ENCODE results near the gene PLXNA2.

PLXNA2 gene

DNA sequence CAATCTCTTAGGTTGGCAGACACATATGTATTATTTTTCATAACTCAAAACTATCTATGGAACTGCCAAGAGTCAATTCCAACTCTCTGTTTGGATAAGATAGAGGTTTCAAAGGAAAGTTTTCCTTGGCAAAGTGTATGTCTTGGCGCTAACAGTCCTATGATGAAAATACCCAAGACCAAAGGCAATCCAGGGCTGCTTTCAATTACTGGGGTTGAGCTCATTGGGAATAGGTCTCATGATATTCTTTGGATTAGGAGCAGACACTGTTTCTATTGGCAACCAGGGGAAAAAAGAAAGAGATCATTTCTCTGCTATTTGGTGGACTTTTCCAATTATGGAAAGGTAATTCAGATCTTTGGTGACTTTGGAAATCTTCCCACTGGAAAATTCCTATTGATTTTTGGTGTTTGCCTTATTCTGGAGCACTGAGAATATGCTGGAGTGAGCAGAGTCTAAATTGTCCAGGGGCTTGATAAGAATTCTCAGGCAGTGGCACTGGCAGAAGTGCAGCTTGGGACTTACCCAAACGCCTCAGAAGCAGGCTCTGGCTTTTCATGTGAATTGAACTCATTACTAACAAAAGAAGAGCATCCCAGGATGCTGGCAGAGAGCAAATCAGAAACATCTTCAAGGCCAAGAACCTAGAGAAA, 20.4 kb upstream of the PLXNA2 start:
- no peak for FAIRE-seq

GRCh38 chr1:208261874-208262273, 17.7 kb upstream of the PLXNA2 start:
- no peak for FAIRE-seq

- FAIRE-seq, result no peak
Observed at GRCh38 chr1:208258277-208258676, 14.1 kb upstream of the PLXNA2 start.

DNA sequence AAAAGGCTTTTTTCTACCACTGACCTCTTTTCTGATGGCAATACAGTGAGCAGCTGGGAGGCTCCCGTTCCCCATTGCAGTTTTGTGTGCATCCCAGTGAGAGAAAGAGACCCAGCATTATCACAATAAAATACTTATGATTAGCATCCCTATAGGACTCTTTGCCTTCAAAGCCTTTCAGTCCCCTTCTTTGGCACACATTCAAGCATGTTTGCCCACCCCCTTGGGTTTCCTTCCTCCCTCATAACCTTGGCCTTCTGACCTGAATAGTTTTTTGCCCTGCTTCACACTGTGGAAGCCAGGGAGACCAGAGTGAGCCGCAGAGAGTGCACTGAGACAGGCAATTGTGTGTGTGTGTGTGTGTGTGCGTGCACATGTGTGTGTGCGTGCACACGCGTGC, 13.2 kb upstream of the PLXNA2 start:
- no peak for FAIRE-seq

- FAIRE-seq, result no peak
Observed at GRCh38 chr1:208256556-208256955, 12.4 kb upstream of the PLXNA2 start.

DNA sequence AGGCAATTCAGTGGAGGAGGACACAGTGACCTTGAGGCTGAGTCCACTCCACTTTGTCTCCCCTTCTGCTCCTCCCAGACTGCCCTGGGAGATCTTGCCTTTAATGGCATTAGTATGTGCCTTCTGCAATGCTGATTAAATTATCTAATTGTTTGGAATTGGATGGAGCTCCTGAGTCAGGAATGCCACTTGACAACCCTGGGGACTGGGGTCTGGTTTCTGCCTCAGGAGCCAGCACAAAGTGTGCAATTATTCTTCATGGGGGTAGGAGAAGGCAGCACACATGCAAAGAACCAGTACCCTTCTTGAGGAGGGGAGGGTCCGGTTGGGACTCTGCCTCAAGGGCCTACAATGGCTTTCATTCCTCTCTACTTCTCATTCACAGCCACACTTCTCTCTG, 11.9 kb upstream of the PLXNA2 start:
- FAIRE-seq, result no peak

- FAIRE-seq, result no peak
Observed at GRCh38 chr1:208254862-208255261, 10.7 kb upstream of the PLXNA2 start.

DNA sequence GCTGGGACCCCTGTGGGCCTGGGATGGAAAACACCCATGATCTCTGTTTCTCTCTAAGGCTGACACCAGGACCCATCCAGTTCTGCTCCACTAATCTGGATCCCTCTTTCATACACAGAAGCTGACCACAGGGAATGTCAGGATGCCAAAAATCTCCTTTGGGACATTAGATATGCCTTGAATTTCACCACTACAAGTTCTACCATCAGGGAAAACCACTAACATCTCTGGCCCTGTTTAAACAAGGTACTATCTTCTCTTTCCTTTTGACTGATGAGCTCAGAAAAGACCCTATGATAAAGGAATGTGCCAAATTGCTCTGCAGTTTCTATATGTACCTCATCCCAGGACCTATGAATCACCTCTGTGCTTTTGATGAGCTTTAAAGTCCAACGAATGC, 10.2 kb upstream of the PLXNA2 start:
- no peak for FAIRE-seq

DNA sequence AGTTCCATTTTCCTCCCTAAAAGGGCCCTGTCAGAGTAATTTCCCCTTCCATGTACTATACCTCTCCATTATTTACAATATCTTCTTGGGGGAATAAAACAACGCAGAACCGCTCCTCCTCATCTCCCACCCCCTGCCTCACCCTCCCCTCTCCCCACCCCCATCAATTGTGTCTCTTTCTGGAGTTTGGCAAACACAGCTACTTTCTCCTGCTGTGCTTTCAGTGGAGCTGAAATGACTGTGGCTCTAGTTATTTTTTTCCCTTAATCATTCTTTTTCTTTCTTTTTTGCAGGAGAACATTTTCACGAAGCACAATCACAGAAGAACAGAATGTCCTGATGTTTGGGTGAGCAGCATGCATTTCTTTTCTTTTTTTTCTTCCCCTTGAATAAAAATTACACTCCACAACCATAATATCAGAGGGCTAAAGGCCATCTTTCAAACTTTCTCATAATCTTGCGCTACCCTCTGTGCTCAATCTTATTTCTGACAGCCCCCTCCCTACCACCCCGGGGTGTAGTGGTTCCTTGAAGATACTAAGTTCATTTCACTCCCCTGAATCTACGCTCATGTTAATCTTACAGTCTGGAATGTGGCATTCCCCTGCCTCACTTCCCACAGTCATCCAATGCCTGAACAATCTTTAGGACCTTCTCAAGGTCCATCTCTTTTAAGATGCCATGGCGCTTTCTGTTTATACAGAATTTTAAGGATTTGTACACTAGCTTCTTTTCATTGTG, 8.8 kb upstream of the PLXNA2 start:
- FAIRE-seq, result no peak

- FAIRE-seq, result no peak
Observed at GRCh38 chr1:208251911-208252835, 8.0 kb upstream of the PLXNA2 start.

DNA sequence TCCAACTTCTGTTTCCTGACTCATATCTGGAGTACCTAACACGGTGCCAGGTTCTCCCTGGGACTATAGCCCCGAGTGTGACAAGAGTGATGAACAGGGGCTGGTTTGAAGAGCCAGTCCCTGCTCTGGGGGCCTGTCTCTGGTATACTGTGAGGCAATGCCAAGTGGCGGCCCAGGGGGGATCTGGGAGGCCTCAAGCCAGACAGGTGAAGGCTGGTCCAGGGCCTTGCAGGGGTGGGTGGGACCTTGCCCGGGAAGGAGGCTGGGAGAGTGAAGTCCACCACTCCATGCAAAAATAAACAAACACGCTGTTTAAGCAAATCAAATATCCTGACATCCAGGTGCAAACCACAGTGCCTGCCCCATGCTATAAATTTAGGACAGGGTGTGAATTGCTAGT, 6.8 kb upstream of the PLXNA2 start:
- FAIRE-seq, result no peak

DNA sequence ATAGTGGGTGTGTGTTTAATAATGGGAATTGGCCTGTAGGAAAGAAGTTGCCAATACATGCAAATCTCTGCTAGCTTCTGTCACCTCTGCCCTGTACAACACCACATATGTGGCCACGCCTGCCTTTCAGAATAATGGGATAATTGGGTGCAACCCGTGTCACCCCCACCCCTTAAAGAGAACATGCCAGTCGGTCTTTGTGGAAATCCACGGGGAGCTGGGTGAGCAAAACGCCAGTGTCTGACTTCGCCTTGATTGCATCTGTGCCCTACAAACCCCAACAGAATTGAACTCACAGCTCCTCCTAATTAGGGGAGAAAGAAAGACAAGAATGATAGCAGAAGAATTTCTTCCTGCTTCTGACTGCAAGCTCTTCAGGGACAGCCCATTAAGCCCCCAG, 6.4 kb upstream of the PLXNA2 start:
- no peak for FAIRE-seq

GRCh38 chr1:208248991-208249696, 5.0 kb upstream of the PLXNA2 start:
- FAIRE-seq, result no peak

DNA sequence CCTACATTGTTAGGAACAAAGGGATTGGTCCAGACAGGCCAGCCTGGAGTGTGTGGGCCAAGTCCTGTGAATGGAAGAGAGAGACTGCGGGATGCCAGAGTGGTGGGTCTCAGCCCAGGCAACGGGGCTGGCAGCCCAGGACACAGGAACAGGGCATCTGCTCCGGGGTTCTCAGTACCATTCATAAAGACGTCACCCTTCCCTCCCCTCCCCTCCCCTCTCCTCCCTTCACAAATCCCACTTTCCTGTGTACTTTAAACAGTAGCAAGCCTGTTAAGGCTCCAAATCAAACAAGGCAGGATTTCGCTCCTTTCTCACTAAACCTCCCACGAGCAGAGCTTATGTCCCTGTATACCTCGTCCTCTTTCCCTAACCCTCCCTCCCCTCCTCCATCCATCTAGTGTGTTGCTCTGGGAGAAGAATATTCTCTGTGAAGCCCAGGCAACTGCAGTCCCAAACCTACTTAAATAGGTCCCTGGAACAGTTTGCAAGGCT, 4.2 kb upstream of the PLXNA2 start:
- no peak for FAIRE-seq

GRCh38 chr1:208247696-208248095, 3.5 kb upstream of the PLXNA2 start:
- FAIRE-seq, result no peak

DNA sequence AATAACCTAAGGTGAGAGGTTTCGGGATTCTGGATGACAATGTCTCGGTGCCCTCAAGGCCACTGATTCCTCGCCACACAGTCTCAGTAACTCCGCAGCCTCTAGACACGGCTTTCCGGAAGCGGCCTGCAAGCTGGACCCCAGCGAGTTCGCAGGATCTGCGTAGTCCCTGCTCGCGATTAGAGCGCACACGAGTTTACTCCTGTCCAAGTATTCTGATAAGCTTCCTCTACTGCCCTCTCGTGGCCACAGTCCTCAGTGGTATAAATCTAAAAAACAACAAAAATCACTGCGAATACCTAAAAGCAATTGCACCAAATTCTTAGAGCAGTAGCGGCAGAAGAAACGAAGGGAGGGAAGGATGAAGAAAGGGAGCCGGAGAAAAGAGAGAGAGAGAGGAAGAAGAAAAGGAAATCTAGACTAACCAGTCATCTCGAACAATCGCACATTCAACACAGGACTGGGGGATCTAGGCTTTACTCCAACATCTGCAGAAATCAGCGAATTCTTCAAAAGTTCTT, 1.1 kb upstream of the PLXNA2 start:
- peak; percentile 91 for FAIRE-seq

DNA sequence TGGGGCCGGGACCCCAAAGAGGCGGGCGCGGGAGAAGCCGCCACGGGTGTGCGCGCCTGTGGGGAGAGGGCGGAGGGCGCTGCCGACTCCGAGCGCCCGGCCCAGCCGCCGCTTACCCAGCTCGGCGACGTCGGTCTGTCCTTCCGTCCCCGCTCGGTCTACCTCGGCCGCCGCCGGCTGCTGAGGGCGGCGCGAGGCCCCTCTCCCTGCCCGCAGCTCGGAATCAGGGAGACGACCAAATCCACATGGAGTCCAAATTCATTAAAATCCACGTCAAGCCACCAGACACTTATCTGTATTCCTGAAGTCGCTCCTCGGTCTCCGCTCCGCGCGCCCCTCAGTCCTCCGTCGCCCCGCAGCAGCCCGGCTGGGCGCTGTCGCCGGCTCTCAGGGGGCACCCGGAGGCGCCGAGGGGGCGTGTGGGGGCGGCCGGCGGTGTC, 637 bp downstream of the PLXNA2 start:
- FAIRE-seq, result no peak

DNA sequence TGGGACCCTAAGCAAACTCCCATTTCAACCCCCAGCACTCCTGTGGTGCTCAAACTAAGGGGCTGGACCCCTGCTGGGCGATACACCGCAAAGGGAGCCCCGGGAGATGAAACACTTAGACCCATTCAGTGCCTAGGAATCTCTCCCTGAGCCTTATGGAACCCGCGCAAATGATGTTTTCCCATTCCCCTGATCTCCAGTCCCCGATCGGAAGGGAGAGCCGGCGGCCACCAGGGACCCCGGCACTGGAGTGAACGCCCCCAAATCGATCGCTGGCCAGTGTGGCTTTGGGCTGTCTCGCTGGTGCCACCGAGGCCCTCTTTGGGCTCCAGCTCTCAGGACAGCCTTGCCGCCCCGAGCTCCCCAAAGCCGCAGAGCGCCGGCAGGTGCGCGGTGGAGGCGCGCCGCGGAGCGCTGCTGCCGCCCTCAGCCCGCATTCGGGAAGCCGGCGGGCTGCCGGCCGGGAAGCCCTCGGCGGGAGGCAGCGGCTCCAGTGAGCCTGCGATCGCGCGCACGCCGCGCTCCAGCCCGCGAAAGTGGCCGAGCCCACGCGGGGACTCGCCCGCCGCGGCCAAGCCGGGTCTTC, 1.1 kb downstream of the PLXNA2 start:
- FAIRE-seq, result no peak

DNA sequence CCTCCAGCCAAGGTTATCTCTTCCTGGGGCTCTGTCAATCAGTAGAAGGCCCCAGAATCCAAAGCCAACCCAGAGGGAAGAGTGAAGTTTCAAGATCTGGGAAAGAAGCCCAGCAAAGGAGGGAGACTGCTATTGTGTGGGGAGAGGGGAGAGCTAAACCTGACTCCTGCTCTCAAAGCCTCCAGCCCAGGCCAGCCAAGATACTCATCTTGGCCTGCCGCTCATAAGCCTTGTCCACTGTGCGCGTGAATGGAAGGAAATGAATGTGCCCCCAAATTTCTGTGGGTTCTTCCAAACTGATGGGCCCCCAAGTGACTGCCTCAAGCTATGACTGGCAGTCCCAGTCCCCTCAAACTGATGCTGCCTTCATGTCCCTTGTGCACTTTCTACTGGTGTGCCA, 2.0 kb downstream of the PLXNA2 start:
- no peak for FAIRE-seq

GRCh38 chr1:208241512-208241911, 2.7 kb downstream of the PLXNA2 start:
- FAIRE-seq, result no peak

DNA sequence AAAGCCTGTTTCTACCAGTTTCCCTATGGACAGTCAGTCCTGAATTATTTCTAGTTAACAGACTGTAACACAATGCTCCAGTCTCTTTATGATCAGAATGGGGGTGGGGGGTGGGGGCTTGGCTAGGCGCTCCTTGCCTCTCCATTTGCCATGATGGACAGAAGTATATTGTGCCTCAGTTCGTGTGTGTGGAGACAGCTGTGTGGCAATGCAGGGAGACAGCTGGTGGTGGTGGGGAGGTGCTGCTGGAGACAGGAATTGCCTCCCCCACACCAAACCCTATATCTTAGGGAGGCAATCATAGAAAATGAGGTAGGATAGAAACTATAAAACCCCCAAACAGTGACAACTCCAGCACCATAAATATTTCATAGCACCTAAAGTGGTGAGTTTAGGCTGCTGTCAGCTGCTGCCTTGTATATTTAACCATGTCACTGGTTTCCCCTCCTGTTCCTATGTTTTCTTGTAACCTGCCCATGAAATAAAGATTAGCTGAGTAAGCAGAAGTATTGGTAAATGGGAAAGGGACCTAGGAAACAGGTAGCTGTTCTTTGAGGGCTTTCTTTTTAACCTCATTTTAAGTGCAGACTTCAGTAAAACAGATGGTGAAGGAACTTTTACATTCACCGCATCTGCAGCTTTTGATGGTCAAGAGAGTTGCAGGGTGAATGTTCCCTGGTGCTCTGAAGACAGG, 3.4 kb downstream of the PLXNA2 start:
- FAIRE-seq, result no peak

All from endometrium (tissue), 2 donors.